Measurements from ENCODE around the gene HMGCS2.

The HMGCS2 gene

DNA sequence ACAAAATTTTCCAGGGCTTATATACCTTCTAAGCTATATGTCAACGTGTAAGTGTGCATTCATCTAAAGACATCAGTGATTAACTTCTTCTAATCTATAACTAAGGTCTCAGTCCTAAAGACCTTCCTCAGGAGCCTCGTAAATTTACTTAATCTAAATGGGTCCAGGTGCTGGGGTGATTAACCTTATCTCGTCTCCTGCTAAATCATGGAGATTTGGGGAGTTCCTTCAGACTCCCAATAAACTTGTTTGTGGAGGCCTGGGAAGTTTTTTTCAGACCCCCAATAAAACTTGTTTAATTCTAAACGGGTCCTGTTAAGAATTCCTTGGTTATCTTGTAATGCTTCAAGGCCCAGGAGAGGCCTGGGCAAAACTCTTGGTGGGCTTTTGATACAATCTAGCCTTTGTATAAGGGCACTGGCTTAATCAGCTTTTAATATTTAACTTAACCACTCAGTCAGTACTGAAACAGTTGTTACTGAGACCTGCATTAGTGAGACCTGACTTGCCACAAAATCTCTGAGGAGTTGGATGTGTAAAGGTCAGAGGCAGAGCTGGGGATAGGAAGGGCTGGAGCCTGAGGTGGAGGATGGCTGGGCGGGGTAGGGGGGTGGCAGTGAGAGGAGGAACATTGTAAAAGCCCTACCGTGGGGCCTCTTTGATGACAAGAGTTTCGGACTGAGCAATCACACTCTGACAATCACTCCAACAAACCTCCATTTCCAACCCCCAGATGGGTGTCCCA lies 6.2 kb upstream of the HMGCS2 start:
- H3K79me2 ChIP-seq (ENCODE audit: low read length): no peaks in the 10 kb centered on the region
- H3K4me2 ChIP-seq (ENCODE audit: low read length): no peak overlapping the region
- no peak overlapping the region for H3K27ac ChIP-seq (ENCODE audit: low read length)
- H3K9ac ChIP-seq (ENCODE audit: low read length): no peak overlapping the region
- H3K4me3 ChIP-seq (ENCODE audit: low read length): no peak overlapping the region
- TF ChIP-seq, protein P1, sequence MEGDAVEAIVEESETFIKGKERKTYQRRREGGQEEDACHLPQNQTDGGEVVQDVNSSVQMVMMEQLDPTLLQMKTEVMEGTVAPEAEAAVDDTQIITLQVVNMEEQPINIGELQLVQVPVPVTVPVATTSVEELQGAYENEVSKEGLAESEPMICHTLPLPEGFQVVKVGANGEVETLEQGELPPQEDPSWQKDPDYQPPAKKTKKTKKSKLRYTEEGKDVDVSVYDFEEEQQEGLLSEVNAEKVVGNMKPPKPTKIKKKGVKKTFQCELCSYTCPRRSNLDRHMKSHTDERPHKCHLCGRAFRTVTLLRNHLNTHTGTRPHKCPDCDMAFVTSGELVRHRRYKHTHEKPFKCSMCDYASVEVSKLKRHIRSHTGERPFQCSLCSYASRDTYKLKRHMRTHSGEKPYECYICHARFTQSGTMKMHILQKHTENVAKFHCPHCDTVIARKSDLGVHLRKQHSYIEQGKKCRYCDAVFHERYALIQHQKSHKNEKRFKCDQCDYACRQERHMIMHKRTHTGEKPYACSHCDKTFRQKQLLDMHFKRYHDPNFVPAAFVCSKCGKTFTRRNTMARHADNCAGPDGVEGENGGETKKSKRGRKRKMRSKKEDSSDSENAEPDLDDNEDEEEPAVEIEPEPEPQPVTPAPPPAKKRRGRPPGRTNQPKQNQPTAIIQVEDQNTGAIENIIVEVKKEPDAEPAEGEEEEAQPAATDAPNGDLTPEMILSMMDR (IDR thresholded peaks at IDR 0.05; ENCODE audit: low read depth, low read length): no peak
- TF ChIP-seq EZH2phosphoT487 (IDR thresholded peaks at IDR 0.05; ENCODE audit: low read depth): no peak
- H3K36me3 ChIP-seq (replicated peaks; ENCODE audit: low read depth, low read length): no peaks in the 10 kb centered on the region
- H3K4me1 ChIP-seq (ENCODE audit: low read length): no peaks in the 10 kb centered on the region
- peaks cover 38% of the 10 kb centered on the region for H3K27me3 ChIP-seq (ENCODE audit: low read depth, low read length)
- H2AFZ ChIP-seq (ENCODE audit: low read depth, low read length): no peak overlapping the region
- no peaks in the 10 kb centered on the region for H4K20me1 ChIP-seq (ENCODE audit: insufficient read depth, low read length)
- H3K9me3 ChIP-seq (ENCODE audit: insufficient read depth, low read length): no peaks in the 10 kb centered on the region

DNA sequence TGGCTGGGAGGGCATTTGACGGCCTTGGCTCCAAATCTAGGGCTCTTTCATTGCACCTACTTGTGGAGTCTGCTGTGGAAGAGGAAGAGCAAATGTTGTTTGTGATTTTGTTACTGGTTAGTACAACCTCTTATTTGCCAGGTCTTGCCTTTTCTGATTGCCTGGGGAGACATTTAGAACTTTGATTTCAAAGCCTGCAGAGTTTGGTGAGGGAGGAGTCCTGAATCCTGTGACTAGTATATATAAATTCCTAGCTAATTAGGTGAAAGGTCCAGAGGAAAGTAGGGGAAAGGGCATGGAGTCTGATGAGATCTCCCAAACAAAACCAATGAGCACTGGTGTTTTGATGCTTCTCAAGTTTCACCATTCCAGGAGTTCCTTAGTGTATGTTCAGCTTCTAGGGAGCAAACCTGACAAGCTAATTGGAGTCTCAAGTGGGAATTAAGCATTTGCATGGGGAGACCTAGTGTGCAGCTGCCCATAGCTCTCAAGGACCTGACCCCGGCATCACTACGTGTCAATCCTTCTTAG lies 5.1 kb upstream of the HMGCS2 start:
- no peaks in the 10 kb centered on the region for H3K79me2 ChIP-seq (ENCODE audit: low read length)
- no peaks in the 10 kb centered on the region for H4K20me1 ChIP-seq (ENCODE audit: insufficient read depth, low read length)
- no peak overlapping the region for H3K27ac ChIP-seq (ENCODE audit: low read length)
- no peaks in the 10 kb centered on the region for H3K9me3 ChIP-seq (ENCODE audit: insufficient read depth, low read length)
- H3K4me3 ChIP-seq (ENCODE audit: low read length): no peak overlapping the region
- H2AFZ ChIP-seq (ENCODE audit: low read depth, low read length): no peak overlapping the region
- no peak overlapping the region for H3K9ac ChIP-seq (ENCODE audit: low read length)
- H3K4me2 ChIP-seq (ENCODE audit: low read length): no peak overlapping the region
- no peaks in the 10 kb centered on the region for H3K4me1 ChIP-seq (ENCODE audit: low read length)
- TF ChIP-seq, protein P1 (IDR thresholded peaks at IDR 0.05; ENCODE audit: low read depth, low read length): no peak
- no peak for TF ChIP-seq EZH2phosphoT487 (IDR thresholded peaks at IDR 0.05; ENCODE audit: low read depth)
- H3K36me3 ChIP-seq (replicated peaks; ENCODE audit: low read depth, low read length): no peaks in the 10 kb centered on the region
- peaks cover 46% of the 10 kb centered on the region for H3K27me3 ChIP-seq (ENCODE audit: low read depth, low read length)

DNA sequence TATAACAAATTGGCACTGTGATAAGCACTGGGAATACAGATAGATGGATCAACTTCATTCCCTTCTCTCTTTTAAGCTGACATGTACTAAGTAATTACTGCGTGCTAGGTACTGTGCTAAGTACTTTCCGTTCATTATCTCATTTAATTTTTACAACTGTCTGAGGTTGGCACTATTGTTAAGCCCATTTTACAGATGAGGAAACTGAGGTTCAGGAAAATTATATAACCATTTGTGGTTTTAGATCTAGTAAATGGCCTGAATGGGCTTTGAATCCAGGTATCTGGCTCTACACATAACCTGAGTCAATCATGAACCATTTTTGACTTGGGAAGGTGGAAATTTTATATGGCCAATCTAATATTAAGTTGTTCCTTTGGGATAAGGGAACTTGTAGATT lies 3.6 kb upstream of the HMGCS2 start:
- Histone ChIP-seq H4K20me1 (ENCODE audit: insufficient read depth, low read length) (no peaks in the 10 kb centered on the region), H3K79me2 (ENCODE audit: low read length) (no peaks in the 10 kb centered on the region), H3K27me3 (ENCODE audit: low read depth, low read length) (peaks cover 59% of the 10 kb centered on the region), H3K9ac (ENCODE audit: low read length) (no peak overlapping the region), H2AFZ (ENCODE audit: low read depth, low read length) (no peak overlapping the region), H3K27ac (ENCODE audit: low read length) (no peak overlapping the region), H3K9me3 (ENCODE audit: insufficient read depth, low read length) (no peaks in the 10 kb centered on the region), H3K4me2 (ENCODE audit: low read length) (no peak overlapping the region), H3K36me3 (replicated peaks; ENCODE audit: low read depth, low read length) (no peaks in the 10 kb centered on the region), H3K4me3 (ENCODE audit: low read length) (no peak overlapping the region), H3K4me1 (ENCODE audit: low read length) (no peaks in the 10 kb centered on the region)
- TF ChIP-seq EZH2phosphoT487 (IDR thresholded peaks at IDR 0.05; ENCODE audit: low read depth): no peak
- TF ChIP-seq, protein P1 (IDR thresholded peaks at IDR 0.05; ENCODE audit: low read depth, low read length): no peak

- Histone ChIP-seq H3K9ac (ENCODE audit: low read length) (no peak overlapping the region), H3K4me3 (ENCODE audit: low read length) (no peak overlapping the region), H3K4me1 (ENCODE audit: low read length) (no peaks in the 10 kb centered on the region), H3K9me3 (ENCODE audit: insufficient read depth, low read length) (no peaks in the 10 kb centered on the region), H4K20me1 (ENCODE audit: insufficient read depth, low read length) (no peaks in the 10 kb centered on the region), H3K36me3 (replicated peaks; ENCODE audit: low read depth, low read length) (no peaks in the 10 kb centered on the region), H3K79me2 (ENCODE audit: low read length) (no peaks in the 10 kb centered on the region), H3K4me2 (ENCODE audit: low read length) (no peak overlapping the region), H3K27me3 (ENCODE audit: low read depth, low read length) (peaks cover 64% of the 10 kb centered on the region), H2AFZ (ENCODE audit: low read depth, low read length) (no peak overlapping the region), H3K27ac (ENCODE audit: low read length) (no peak overlapping the region)
- TF ChIP-seq EZH2phosphoT487 (IDR thresholded peaks at IDR 0.05; ENCODE audit: low read depth): no peak
- TF ChIP-seq, protein P1 (IDR thresholded peaks at IDR 0.05; ENCODE audit: low read depth, low read length): no peak
These were observed 3.1 kb upstream of the HMGCS2 start for GRCh38 chr1:119771770-119772169.

Data from OCI-LY3 (cell line).